Keratinocyte (primary cell): ENCODE results near the gene RFPL1. TPM values are rescaled to one million over a fixed set of nuclear protein-coding genes. Genes with fewer than 3 reads are reported as not detected.

ENCODE experiments used
- DNase-seq: peaks from one replicate; pipeline ENCODE4 v3.0.0-alpha.2; 2011; ENCODE audit warnings: low read depth, missing footprints, low spot score
- FAIRE-seq: peaks from 2 replicates; lab custom pipeline; 2011; peaks lifted over from hg19 to GRCh38; lab: Jason Lieb, UNC
- H2AFZ ChIP-seq: 2 replicates; pipeline ENCODE4 v1.6.0; 2012; ENCODE audit warnings: low read length, control low read depth, inconsistent platforms; ENCODE audit not compliant: control insufficient read depth
- H3K27ac ChIP-seq: 2 replicates; pipeline ENCODE4 v1.5.1; 2011; ENCODE audit warnings: low read length; ENCODE audit not compliant: control insufficient read depth, insufficient read depth
- H3K27me3 ChIP-seq: 3 replicates; pipeline ENCODE4 v1.6.0; 2011; ENCODE audit warnings: low read length; ENCODE audit not compliant: control insufficient read depth, insufficient read depth; ENCODE audit errors: extremely low read depth
- H3K36me3 ChIP-seq, 2 experiments: 2 replicates in 1 of 2; 3 replicates in 1 of 2; pipeline ENCODE4 v1.5.1; 2011; ENCODE audit warnings: low read length in 2 of 2, mild to moderate bottlenecking in 1 of 2; ENCODE audit not compliant: control insufficient read depth in 2 of 2, insufficient read depth in 2 of 2; ENCODE audit errors: extremely low read depth in 1 of 2
- H3K4me1 ChIP-seq: 3 replicates; pipeline ENCODE4 v1.5.1; 2011; ENCODE audit warnings: low read length; ENCODE audit not compliant: control insufficient read depth, insufficient read depth; ENCODE audit errors: extremely low read depth
- H3K4me2 ChIP-seq: 3 replicates; pipeline ENCODE4 v1.6.0; 2011; ENCODE audit warnings: low read depth, low read length; ENCODE audit not compliant: control insufficient read depth, insufficient read depth; ENCODE audit errors: extremely low read depth
- H3K4me3 ChIP-seq, 3 experiments: fragments of 200-600 bp in 1 of 3; sonication (generic) in 1 of 3; 2 replicates in 2 of 3; 3 replicates in 1 of 3; pipeline ENCODE4 v1.5.1; 2011 to 2016; ENCODE audit warnings: low read length in 3 of 3, mild to moderate bottlenecking in 3 of 3, control low read depth in 2 of 3, inconsistent platforms in 1 of 3, low read depth in 1 of 3, mixed read lengths in 1 of 3, mixed run types in 1 of 3, moderate library complexity in 1 of 3; ENCODE audit not compliant: control insufficient read depth in 2 of 3, insufficient read depth in 2 of 3; ENCODE audit errors: extremely low read depth in 1 of 3
- H3K79me2 ChIP-seq: 2 replicates; pipeline ENCODE4 v1.6.0; 2012; ENCODE audit warnings: low read length; ENCODE audit not compliant: control insufficient read depth, insufficient read depth
- H3K9ac ChIP-seq: 3 replicates; pipeline ENCODE4 v1.6.0; 2011; ENCODE audit warnings: low read length; ENCODE audit not compliant: control insufficient read depth, insufficient read depth; ENCODE audit errors: extremely low read depth
- H3K9me1 ChIP-seq: 3 replicates; pipeline ENCODE4 v1.6.0; 2011; ENCODE audit warnings: low read length; ENCODE audit not compliant: control insufficient read depth, insufficient read depth; ENCODE audit errors: extremely low read depth
- H3K9me3 ChIP-seq: 2 replicates; pipeline ENCODE4 v1.5.1; 2012; ENCODE audit warnings: low read depth, low read length; ENCODE audit not compliant: control insufficient read depth
- H4K20me1 ChIP-seq: 3 replicates; pipeline ENCODE4 v1.6.0; 2011; ENCODE audit warnings: low read length; ENCODE audit not compliant: control insufficient read depth, insufficient read depth; ENCODE audit errors: extremely low read depth
- EZH2 ChIP-seq: IDR thresholded peaks from one replicate; pipeline ENCODE4 v1.6.1; 2012; ENCODE audit warnings: inconsistent platforms, mild to moderate bottlenecking, low read length, moderate library complexity
- dilution Hi-C: fragments of 300-500 bp; cut with MboI; formaldehyde crosslinking; loops from one replicate; pipeline ENCODE4 v1.7.0; 2020; ENCODE audit warnings: low sequenced_read_pairs; ENCODE audit not compliant: extremely low pct_ligation_motif_present
- polyA plus RNA-seq, 5 experiments: library from polyadenylated mRNA; depleted of rRNA in 3 of 5; stranded (reverse) in 3 of 5; stranded (forward) in 1 of 5; unstranded in 1 of 5; fragments of >200 nt; gene quantifications; 1 replicate in 1 of 5; 2 replicates in 3 of 5; 3 replicates in 1 of 5; pipeline versions ENCODE4 v1.2.1 to v1.2.3, GENCODE V29; 2011 to 2012; ENCODE audit warnings: missing spikeins in 2 of 5, low read depth in 1 of 5, low replicate concordance in 1 of 5
- TF ChIP-seq, protein P1 (sequence below), 3 experiments: IDR thresholded peaks in 1 of 3; conservative IDR thresholded peaks in 1 of 3; optimal IDR thresholded peaks in 1 of 3; 2 replicates in 2 of 3; 3 replicates in 1 of 3; pipeline versions ENCODE3 to v1.5.1; 2011; ENCODE audit warnings: low read length in 3 of 3, mild to moderate bottlenecking in 3 of 3, moderate library complexity in 2 of 3, control low read depth in 1 of 3, inconsistent platforms in 1 of 3; ENCODE audit not compliant: insufficient read depth in 2 of 3; ENCODE audit errors: extremely low read depth in 1 of 3

RFPL1 gene
- polyA plus RNA-seq, 1 donor (not counting 4 experiments of a cell fraction or from before 2014, with no cell fraction given) = not detected

DNA sequence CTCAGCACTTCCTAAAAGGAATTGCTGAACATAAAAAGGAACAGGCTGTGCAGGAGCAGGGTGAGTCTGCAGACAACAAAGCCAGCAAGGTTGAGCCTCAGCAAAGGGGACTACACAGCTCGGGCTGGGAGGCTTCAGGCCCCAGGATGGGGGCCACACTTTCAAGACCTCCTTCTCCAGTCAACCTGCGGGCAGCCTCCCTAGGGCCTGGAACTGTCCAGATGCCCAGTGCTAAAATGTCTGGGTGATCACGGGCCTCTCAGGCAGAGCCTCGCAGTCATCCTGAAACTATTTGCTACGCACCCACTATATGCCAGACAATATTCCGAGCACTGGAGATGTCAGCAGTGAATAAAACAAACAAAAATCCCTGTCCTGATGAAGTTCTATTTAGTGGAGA is 37.7 kb downstream of the RFPL1 start:
- H3K9me3 ChIP-seq = no peaks in the 10 kb centered on the region
- FAIRE-seq (no peak), DNase-seq (no peak)
- no peaks in the 10 kb centered on the region for H3K36me3 ChIP-seq
- H2AFZ ChIP-seq = no peak overlapping the region
- no peak overlapping the region for H3K27ac ChIP-seq
- dilution Hi-C loops = no loop called here
- H3K9me1 ChIP-seq = no peaks in the 10 kb centered on the region
- TF ChIP-seq EZH2 = no peak
- H3K4me1 ChIP-seq = no peaks in the 10 kb centered on the region
- H3K4me2 ChIP-seq = no peak overlapping the region
- no peaks in the 10 kb centered on the region for H3K79me2 ChIP-seq
- H3K4me3 ChIP-seq = no peak overlapping the region
- H3K27me3 ChIP-seq = peaks cover 48% of the 10 kb centered on the region
- H4K20me1 ChIP-seq = peaks cover 4% of the 10 kb centered on the region
- no peak overlapping the region for H3K9ac ChIP-seq

DNA sequence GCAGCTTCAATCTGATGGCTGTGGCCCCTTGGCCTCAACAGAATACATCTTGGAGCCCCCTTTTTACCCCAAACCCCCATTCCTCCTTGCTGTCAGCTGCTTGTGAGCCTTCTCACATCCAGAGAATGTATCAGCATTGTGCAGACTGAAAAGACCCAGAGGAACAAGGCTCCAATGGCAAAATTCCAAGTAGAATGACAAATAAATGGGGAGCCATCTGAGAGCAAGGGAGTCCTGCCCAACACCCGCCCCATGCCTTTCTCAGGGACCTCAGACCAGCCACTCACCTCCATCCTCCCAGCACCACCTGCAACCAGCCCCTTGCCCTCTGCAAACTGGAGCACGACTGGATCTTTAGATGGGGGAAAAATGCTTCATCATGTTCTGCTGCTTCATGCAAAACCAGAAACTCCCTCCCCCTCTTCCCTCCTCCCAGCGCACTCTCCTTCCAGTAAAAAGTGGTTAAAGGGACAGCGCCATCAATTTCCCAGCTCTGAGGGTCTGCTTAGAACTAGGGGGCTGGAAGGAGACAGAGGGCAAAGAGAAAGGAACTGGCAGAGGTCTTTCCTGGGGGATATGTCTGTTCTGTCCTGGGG is 39.4 kb downstream of the RFPL1 start:
- Histone ChIP-seq H3K4me2 (no peak overlapping the region), H3K9me1 (no peaks in the 10 kb centered on the region), H3K4me3 (no peak overlapping the region), H2AFZ (no peak overlapping the region), H3K27me3 (peaks cover 59% of the 10 kb centered on the region), H3K27ac (no peak overlapping the region), H3K9ac (no peak overlapping the region), H3K79me2 (no peaks in the 10 kb centered on the region), H3K36me3 (no peaks in the 10 kb centered on the region), H3K9me3 (no peaks in the 10 kb centered on the region), H3K4me1 (no peaks in the 10 kb centered on the region), H4K20me1 (peaks cover 4% of the 10 kb centered on the region)
- FAIRE-seq (no peak), DNase-seq (no peak)
- dilution Hi-C loops = no loop called here
- TF ChIP-seq EZH2 = no peak
- TF ChIP-seq, protein P1, sequence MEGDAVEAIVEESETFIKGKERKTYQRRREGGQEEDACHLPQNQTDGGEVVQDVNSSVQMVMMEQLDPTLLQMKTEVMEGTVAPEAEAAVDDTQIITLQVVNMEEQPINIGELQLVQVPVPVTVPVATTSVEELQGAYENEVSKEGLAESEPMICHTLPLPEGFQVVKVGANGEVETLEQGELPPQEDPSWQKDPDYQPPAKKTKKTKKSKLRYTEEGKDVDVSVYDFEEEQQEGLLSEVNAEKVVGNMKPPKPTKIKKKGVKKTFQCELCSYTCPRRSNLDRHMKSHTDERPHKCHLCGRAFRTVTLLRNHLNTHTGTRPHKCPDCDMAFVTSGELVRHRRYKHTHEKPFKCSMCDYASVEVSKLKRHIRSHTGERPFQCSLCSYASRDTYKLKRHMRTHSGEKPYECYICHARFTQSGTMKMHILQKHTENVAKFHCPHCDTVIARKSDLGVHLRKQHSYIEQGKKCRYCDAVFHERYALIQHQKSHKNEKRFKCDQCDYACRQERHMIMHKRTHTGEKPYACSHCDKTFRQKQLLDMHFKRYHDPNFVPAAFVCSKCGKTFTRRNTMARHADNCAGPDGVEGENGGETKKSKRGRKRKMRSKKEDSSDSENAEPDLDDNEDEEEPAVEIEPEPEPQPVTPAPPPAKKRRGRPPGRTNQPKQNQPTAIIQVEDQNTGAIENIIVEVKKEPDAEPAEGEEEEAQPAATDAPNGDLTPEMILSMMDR (optimal IDR thresholded peaks at IDR 0.05 in 1 of 3, IDR thresholded peaks at IDR 0.05 in 1 of 3, conservative IDR thresholded peaks at IDR 0.05 in 1 of 3; ENCODE audit: extremely low read depth in 1 of 3, insufficient read depth in 2 of 3, low read length in 3 of 3) = no peak
